GM21390 (cell line): Measurements from ENCODE around the gene ZNF532.
"Not testable (repeated sequence)": the region's sequence is repeated elsewhere in the genome, so short reads cannot be mapped to it uniquely, and the experiment has no call there.

Source experiments
- ATAC-seq: cut with Tn5 transposase; IDR thresholded peaks from one replicate; pipeline ENCODE4 v1.9.1; 2021; ENCODE audit not compliant: unreplicated experiment

Gene ZNF532

DNA sequence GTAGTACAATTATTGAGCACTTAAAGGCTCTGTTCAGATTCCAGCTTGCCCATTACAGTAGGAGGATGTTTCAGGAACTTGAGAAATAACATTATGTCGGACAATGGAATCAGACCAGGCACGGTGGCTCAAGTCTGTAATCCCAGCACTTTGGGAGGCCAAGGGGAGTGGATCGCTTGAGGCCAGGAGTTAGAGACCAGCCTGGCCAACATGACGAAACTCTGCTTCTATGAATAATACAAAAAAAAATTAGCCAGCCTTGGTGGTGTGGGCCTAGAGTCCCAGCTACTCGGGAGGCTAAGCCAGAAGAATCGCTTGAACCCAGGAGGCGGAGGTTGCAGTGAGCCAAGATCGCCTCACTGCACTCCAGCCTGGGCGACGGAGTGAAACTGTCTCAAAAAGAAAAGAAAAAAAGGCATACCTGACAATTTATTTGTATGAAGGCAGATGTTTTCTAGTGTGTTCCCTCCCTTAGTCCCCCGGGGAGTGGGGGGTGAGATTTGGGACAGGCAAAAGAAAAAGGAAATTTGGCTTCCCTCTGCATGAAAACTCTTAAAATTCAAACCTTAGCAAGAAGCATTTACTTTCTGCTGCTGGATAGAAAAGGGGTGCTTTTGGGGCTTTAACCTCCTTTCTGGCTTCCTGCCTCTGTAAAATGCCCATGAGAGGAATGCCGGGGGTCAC lies 13.7 kb upstream of the ZNF532 start:
- no peak for ATAC-seq

DNA sequence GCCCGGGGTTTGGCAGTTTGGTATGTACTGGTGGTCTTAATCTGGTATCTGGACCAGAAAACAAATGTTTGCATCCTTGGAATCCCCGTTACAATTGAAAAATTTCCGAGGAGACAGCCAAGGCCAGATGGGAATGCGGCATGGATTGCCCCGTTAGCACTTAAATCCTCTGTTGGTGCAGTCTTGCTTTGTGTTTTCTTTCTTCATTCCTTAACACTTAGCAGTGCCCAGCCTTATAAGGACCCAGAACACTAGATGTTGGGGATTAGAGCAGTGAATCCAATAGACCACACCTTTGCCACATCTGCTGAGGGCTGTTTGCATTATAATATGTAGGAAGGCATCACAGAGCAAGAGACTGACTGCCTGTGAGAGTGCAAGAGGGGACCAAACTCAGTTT lies 12.8 kb upstream of the ZNF532 start:
- ATAC-seq, result no peak

DNA sequence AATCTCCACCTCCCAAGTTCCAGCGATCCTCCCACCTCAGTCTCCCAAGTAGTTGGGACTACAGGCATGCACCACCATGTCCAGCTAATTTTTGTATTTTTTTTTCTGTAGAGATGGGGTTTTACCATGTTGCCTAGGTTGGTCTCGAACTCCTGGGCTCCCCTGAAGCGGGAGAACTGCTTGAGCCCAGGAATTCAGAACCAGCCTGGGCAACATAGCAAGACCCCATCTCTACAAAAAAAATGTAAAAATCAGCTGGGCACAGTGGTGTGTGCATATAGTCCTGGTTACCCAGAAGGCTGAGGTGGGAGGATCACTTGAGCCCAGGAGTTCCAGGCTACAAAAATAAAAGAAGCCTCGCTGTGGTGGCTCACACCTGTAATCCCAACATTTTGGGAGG lies 12.0 kb upstream of the ZNF532 start:
- ATAC-seq, result no peak

DNA sequence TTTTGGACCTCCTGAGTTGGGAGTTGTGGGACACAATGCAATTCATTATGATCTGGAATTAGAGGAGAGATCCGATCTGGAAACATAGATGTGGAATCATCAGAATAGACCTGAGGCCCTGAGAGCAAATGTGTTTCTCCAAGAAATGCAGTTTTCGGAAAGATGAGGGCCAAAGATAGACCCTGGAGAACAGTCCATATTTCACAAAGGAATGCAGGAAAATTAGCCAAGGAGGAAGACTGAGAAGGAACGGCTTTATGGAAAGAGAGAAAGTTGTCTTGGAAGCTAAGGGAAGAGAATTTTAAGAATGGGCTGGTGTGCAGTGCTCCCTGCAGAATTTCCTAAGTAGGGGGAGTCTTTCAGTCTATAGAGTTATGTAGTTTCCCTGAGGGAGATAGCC lies 11.1 kb upstream of the ZNF532 start:
- ATAC-seq, result no peak

DNA sequence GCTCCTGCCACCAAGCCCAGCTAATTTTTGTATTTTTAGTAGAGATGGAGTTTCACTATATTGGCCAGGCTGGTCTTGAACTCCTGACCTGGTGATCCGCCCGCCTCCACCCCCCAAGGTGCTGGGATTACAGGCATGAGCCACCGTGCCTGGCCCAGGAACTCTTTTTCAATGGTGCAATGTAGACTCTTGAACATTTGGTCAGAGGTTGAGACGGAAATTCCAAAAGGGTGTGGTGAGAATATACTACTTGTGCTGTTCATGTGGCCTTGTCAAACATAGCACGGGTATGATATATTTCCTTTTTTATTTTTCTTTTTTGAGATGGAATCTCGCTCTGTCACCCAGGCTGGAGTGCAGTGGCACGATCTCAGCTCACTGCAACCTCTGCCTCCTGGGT lies 9.2 kb upstream of the ZNF532 start:
- not testable (repeated sequence) for ATAC-seq

DNA sequence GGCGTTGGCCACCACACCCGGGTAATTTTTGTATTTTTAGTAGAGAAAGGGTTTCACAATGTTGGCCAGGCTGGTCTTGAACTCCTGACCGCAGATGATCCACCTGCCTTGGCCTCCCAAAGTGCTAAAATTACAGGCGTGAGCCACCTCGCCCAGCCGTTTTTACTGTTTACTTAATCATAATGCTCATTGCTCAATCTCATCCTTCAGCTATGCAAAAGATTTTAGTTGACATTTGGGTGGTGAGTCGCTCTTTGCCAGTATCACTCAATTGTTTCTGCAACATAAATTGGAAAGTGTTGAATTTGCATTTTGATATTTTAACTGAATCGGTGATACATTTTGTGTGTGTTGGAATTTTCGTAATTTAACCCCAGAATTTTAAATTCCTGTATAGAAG lies 7.8 kb upstream of the ZNF532 start:
- ATAC-seq, result no peak

DNA sequence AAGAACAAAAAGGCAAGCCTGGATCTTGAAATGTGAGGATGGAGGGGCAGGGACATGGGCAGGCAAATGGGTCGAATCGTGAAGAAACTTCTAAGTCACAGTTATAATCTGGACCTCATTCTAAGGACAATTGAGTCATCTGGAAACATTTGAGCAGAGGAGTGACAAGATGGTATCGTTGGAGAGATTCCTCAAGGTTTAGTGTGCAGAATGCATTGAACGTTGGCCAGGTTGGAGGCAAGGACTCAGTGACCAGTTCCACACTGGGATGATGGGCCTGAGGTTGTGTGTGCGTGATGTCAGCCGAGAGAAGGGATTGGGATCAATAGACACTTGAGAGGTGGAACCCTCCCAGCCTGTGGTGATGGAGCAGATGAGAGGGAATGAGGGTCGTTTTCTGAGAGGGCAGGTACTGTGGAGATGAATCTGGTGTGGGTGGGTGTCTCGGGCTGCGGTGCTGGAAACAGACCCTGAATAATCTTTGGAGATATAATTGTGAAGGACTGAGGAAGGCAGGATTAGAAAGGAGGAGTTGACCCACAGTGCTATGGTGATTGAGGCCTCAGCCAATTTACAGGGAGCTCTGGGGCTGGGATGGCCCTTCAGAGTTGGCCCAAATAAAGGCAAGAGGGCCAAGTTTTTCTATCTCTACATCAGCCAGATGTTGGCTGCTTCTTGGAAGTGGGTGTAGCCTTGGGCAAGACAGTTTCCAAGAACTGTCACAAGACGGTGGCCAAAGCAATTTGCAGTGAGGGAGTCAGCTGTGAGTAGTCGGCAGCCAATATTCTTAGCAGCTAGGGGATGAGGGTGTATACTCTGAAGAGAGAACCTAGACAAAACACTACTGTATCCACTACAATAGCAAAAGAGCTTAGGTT lies 5.8 kb upstream of the ZNF532 start:
- ATAC-seq, result no peak

DNA sequence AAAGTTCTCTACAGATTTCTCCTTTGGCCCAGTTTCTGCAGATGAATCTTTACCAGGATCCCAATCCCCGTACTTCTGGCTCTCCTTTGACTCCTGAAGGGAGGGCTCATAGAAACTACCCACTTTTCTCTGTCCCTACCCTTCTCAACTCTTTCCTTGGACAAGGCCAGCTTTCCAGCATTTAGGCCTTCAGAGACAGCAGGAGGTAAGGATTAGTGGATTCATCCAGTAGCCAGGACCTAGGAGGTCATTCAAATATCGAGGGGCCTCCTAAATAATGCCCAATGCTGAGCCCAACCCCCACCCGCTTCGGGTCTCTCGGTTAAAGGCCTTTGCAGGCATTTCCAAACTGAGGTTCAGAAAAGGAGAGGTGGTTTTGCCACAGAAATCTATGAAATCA lies 4.8 kb upstream of the ZNF532 start:
- no peak for ATAC-seq

DNA sequence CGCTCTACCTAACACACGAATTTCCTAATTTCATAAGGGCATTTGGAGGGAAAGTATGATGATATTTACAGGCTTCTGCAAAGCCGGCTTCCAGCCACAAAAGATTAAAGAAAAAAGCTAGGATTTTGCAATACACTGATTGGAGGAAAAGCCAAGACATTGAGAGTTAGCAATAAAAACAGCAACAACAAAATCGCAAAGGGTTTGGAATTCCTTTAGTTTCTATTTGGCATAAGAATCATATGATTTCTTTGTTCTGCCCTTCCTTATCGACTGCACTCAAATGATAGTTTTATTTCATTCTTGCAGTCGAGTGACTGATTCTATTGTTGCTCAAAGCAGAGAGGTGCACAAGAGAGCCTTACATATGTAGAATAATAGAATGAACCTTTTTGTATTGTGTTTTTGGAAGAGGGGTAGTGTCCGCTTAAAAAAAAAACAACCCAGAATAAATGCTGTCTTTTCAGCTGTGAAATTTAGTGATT lies 3.9 kb upstream of the ZNF532 start:
- ATAC-seq, result no peak

DNA sequence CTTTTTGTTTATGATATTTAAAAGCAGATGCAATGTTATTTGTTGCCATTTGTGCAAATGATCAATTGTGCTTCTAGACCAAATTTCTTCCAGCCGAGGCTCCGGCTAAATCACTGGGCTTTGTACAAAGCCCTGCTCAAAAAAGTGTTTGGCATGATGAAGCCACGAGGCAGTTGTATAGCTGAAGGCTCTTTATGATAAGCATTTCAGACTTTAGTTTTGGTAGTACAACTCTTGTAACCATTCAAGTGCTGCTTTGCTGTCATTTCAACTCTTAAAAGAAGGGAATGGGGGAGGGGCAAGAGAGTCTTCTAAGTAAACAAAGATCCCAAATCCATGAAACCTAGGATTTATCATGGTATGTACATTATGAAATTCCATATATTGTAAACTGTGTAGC lies 3.3 kb upstream of the ZNF532 start:
- no peak for ATAC-seq

DNA sequence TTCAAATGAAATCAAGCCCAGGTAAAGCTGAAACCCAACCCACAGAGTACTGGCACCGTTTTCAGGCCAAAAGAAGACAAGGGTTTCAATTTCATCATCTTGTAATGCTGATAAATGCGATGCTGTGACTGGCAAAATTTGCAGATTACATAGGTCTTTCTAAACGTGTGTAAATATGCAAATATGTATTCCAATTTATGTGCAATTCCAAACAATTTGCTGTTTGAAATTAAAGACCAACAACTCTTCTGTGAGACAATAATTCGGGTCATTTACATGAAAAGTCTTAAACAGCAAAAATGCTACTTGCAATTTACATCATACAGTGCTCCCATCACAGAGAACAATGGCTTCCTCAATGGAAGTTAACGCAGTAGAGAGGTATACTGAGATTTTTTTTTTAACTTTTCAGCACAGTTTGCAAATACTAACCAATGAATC lies 2.8 kb upstream of the ZNF532 start:
- no peak for ATAC-seq

DNA sequence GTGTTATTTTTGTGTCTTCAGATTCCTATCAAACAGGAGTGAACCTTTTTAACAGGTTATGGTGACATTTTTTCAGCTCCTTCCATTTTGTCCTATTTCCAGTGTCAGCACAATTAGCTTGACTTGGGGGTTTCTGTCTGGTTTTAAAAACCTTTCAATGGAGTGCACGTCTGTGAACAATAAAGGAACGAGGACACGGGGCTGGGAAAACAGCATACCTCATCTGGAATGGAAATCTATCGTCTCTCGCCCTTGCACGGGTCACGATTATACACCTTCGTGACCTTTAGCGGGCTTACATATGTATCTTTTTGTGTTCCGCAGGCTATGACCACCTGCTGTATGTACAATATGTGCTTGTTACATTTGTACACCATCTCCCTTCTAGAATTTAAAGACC lies 2.3 kb upstream of the ZNF532 start:
- ATAC-seq, result no peak

DNA sequence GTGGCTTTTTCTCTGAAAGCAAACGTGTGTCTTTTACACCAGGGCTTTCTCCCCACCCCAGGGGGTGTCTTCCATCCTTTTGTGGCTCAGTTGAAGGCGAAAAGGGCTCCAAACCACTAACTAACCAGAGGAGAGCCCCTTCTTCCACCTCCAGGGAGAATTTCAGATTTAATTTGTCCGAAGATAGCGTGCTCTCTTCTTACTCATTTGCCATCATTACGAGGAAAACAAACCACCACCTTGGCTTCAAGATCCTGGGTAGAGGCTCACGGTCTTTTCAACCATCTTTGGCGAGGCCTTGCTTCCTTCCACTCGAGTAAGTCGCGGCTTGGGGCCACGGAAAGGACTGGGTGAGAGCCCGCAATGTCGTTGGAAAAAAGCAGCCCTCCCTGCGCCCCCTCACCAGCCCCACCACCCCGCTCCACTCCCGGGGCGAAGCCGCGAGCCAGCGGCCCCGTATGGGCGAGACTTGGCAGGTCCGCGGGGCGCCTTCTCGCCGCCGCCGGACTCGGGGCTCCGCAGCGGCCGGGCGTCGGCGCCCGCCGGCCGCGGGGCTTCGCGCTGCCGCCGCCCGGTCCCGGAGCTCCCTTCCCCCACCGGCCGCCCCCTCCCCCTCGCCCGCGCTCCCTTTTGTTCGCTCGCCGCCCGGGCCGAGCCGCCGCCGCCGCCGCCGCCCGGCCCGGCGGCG lies 1.7 kb upstream of the ZNF532 start:
- ATAC-seq, result no peak

DNA sequence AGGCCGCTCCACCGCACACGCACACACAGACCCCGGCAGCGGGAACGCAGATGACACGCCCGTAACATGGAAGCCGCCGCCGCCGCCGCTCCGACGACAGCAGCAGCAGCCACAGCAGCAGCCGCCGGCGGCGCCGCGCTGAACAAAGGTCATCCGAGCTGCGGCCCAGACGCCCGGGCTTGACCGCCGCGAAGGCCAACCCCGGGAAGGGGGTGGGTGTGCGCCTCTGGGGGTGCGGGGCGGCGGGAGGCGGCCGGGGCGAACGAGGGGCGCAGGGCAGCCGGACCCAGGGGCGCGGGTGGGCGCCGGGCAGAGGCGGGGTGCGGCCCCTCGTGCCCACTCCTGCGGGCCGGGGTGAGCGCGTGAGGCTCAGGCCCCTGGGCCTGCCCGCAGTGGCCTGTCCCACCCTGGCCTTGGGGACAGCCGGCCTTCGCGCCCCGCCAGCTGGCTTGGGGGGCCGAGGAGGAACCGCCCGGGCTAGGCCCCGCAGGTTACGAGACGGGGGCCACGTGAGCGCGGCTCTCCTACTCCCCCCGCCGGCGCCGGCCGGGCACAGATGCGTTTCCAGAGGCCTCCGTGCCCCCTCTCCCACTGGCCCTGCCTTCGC lies 1.0 kb upstream of the ZNF532 start:
- no peak for ATAC-seq

DNA sequence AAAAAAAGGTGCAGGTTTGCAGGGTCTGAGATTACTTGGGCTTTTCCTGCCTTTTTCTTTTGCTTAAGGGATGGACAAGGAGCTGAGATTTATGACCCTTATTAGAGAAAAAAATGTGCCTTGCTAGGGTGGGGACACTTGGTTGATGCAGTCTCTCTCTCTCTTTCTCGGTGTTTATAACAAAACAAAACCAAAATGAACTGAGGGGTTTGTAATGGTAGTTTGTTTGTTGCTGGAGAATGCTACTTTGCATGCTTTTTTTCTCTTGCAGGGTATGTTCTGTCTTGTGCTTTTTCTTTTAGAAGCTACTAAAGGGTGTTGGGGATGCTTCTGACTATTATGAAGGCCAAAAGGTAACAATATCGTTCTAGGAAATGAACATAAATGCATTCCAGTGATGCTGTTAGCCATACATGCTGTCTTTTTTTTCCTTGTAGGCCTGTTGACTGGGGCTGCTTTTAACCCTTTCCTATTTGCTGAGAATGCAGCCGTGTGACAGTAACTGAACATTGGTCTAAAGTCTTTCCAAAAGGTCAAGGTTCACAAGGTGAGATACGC lies 435 bp downstream of the ZNF532 start:
- no peak for ATAC-seq

DNA sequence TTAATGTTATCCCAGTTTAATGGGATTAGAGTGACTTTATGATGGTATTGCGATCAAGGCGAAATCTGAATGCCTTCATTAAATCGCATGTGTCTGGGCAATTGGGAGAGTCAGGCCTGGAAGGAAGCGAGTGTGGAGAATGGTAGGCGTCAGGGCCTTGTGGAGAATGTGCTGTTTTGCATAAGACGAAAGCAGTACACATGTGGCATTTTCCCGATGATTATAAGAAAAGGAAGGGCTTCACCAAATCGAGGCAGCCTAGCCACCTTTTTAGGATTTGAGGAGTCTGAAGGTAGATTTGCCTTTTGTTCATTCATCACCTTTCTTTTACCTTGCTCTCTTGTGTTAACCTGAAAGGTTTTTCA lies 1.0 kb downstream of the ZNF532 start:
- ATAC-seq, result no peak

DNA sequence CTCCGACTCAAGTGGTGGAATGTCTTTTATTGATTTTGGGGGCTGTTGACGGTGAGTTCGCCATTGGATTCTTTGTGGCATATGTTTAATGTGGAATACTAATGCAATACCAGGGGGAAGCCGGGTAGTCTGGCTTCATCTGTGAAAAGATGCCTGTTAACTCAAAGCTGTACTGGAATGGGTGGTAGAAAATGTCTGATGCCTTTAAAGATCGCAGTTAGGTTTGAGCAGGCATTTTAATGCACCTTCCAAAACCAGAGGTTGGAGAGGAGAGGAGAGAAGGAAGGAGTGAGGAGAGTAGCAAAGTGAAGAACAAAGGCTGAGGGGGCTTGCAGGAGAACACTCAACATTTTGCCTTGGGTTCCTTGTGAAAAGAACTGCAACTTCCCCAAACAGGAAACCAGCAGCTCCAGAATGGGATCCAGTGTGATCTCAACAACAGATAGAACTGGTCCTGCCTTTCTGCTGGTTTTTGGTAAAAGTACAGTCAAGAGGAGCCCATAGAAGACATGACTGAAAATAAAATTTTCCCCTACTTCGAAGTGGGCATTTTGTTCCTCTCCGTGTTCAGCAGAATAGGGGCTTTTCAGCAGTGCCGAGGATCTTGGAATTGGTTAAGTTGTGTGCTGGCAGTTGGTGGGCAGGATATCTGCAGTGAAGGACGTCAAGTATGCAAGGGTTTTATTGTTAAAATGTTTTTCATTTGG lies 1.5 kb downstream of the ZNF532 start:
- no peak for ATAC-seq

DNA sequence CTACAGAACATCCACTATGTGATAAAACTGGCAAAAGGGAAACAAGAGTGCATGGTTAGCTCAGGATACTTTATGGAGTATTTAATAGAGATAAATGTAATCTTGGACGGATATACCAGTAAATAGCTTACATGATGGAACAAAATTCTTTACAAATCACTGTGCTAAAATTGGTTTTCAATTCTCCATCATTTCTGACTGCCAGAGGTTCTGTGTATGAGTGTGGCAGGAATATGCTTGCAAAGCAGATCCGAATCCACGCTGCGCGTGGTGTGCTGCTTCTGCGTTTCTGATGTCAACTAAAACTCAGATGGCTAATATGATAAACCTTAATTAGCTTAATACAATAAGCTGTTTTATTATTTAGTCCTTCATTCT lies 2.1 kb downstream of the ZNF532 start:
- no peak for ATAC-seq

DNA sequence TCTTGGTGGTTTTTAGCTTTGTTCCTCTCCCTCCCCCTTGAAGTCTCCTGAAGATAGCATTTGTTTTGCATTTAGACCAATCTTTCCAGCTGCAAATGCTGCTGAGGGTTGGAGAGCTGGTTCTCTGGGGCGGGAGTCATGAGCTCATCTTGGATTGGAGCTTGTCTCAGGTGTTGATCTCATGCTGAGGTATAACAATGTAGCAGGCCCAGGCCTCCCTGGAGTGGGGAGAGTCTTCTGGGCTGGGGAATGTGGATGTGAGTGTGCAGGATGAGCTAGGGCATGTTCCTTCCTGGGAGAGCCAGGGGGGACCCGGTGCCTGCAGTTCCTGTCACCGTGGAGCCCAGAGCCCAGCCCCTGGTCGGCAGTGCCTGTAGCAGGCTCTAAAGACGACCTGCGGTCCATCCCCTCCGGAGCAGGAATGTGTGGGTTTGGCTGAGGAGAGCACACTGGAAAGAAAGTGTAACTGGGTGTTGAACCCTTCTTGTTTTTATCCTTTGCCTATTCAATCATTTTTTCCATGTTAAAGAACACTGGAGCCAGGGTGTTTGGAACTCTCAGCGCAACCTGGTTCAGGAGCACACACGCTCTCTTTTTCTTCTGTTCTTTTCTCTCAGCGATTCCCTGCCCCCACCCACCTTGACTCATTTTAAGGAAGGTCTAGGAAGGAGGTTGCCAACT lies 2.7 kb downstream of the ZNF532 start:
- no peak for ATAC-seq

DNA sequence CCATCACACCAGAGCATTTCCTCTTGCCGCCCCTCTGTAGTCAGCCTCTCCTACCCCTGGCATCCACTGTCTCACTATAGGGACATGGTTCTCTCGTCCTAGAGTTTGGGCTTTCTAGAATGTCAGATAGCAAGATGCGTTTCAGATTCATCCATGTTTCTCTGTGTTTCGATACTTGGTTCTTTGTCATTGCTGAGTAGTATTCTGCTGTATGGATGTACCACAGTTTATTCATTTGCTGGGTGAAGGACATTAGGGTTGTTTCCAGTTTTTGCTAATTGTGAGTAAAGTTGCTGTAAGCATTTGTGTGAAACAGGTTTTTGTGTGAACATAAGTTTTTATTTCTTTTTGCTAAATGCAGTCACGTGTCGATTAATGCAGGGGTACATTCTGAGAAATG lies 3.8 kb downstream of the ZNF532 start:
- no peak for ATAC-seq
